Spleen (tissue), 7 donors: ENCODE measurements around the gene DAB1.

Experiments
- CTCF ChIP-seq, 11 experiments: fragments of 200-600 bp in 7 of 11; fragments of 450-650 bp in 4 of 11; sonication (generic) in 4 of 11; IDR thresholded peaks in 8 of 11; conservative IDR thresholded peaks in 3 of 11; 1 replicate in 7 of 11; 2 replicates in 4 of 11; pipeline versions ENCODE4 v1.4.0 to v1.8.0; 2016 to 2021; ENCODE audit warnings: antibody characterized with exemption in 11 of 11, inconsistent platforms in 4 of 11, mild to moderate bottlenecking in 1 of 11
- POLR2AphosphoS5 ChIP-seq, 3 donors: sonication (generic); formaldehyde crosslinking; IDR thresholded peaks; one replicate each; pipeline ENCODE4 v1.5.1; 2017; ENCODE audit warnings: antibody characterized with exemption in 3 of 3
- donor health status: DM: no; HTN: no; CAD: no; lungs with moderate emphysema.
- donor health status: DM: no; HTN: no; CAD: no.
- donor health status: DM: no; HTN: no; CAD: no.

- TF ChIP-seq CTCF (IDR thresholded peaks at IDR 0.05 in 8 of 11, conservative IDR thresholded peaks at IDR 0.05 in 3 of 11) (no peak), POLR2AphosphoS5 (IDR thresholded peaks at IDR 0.05) (no peak)
Measured at GRCh38 chr1:57058652-57059501, 365.0 kb downstream of the DAB1 start.
